GM23338 (cell line): ENCODE measurements around the gene PNPLA3.

Source experiments
- EZH2 ChIP-seq: fragments of 200-600 bp; sonication (generic); IDR thresholded peaks from one replicate; pipeline ENCODE4 v1.8.0; 2017; ENCODE audit warnings: antibody characterized with exemption, mild to moderate bottlenecking, low read depth; ENCODE audit not compliant: unreplicated experiment
- JUNB ChIP-seq: IDR thresholded peaks from one replicate; pipeline ENCODE4 v1.6.1; 2016; ENCODE audit warnings: antibody characterized with exemption; ENCODE audit not compliant: unreplicated experiment
- POLR2AphosphoS5 ChIP-seq: IDR thresholded peaks from 2 replicates; pipeline ENCODE4 v1.6.1; 2016; ENCODE audit warnings: antibody characterized with exemption, low read depth
- TF ChIP-seq, protein P1 (sequence below), 2 experiments: fragments of 200-600 bp in 1 of 2; sonication (generic) in 1 of 2; conservative IDR thresholded peaks; 2 replicates each; pipeline versions ENCODE4 v1.5.1 to v1.6.1; 2016 to 2017; ENCODE audit warnings: antibody characterized with exemption in 2 of 2, low read depth in 2 of 2, mild to moderate bottlenecking in 2 of 2, moderate library complexity in 1 of 2

DNA sequence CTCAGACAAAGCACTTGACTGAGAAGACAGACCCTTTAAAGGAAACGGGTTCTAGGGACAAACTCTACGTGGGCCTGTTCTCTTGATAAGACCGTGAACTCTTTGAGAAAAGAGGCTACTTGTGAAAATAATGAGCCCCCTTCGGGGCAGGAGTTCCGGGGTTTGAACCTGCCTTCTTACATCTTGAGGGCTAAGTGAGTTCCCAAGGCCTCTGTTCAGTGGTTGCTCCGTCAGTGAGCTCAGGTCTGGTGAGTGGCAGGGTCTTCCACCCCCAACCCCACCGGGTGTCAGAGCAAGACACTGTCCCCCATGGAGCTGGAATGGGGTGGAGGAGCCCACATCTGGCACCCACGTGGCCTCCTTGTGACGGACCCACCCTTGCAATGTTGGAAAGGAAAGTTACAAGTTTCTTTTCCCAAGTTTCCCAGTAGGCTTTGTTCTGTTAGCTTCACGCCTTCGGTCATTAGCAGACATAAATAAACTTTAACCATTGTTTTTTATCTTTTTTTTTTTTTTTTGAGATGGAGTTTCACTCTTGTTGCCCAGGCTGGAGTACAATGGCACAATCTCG is 25.3 kb downstream of the PNPLA3 start:
- TF ChIP-seq JUNB (no peak), EZH2 (no peak), POLR2AphosphoS5 (no peak)
- TF ChIP-seq, protein P1, sequence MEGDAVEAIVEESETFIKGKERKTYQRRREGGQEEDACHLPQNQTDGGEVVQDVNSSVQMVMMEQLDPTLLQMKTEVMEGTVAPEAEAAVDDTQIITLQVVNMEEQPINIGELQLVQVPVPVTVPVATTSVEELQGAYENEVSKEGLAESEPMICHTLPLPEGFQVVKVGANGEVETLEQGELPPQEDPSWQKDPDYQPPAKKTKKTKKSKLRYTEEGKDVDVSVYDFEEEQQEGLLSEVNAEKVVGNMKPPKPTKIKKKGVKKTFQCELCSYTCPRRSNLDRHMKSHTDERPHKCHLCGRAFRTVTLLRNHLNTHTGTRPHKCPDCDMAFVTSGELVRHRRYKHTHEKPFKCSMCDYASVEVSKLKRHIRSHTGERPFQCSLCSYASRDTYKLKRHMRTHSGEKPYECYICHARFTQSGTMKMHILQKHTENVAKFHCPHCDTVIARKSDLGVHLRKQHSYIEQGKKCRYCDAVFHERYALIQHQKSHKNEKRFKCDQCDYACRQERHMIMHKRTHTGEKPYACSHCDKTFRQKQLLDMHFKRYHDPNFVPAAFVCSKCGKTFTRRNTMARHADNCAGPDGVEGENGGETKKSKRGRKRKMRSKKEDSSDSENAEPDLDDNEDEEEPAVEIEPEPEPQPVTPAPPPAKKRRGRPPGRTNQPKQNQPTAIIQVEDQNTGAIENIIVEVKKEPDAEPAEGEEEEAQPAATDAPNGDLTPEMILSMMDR (conservative IDR thresholded peaks at IDR 0.05; ENCODE audit: low read depth in 2 of 2), result no peak
